SK-N-SH (cell line): Measurements from ENCODE around the gene NOP16. TPM values are rescaled to one million over a fixed set of nuclear protein-coding genes. Genes with fewer than 3 reads are reported as not detected.

Experiments used
- CTCF ChIA-PET: fragments of 300-600, 350-600 bp; formaldehyde crosslinking; extraction: SDS; loops from one replicate; lab custom pipeline; 2021; lab: Yijun Ruan, JAX
- POLR2A ChIA-PET: fragments of 350-600 bp; sonication (Branson Sonifier 250); formaldehyde crosslinking; extraction: SDS; loops from one replicate; lab custom pipeline; 2020; ENCODE audit warnings: antibody characterized with exemption, inconsistent platforms; lab: Yijun Ruan, JAX
- DNase-seq: peaks from one replicate; pipeline ENCODE4 v3.0.0; 2012
- H2AFZ ChIP-seq: fragments of 200-600 bp; sonication (generic); 2 replicates; pipeline ENCODE4 v1.8.1; 2016; ENCODE audit warnings: antibody characterized with exemption, mild to moderate bottlenecking, low read depth
- H3F3A ChIP-seq: fragments of 200-600 bp; sonication (generic); replicated peaks from 2 replicates; pipeline ENCODE3; 2016; ENCODE audit warnings: antibody characterized with exemption, mild to moderate bottlenecking; ENCODE audit not compliant: insufficient read depth
- H3K27ac ChIP-seq, 2 experiments: fragments of 200-500 bp in 1 of 2; fragments of 200-600 bp in 1 of 2; sonication (Bioruptor generic) in 1 of 2; sonication (generic), shearing (Covaris generic) in 1 of 2; 2 replicates each; pipeline versions ENCODE4 v1.5.1 to v1.6.1; 2014 to 2016; ENCODE audit warnings: low read depth in 2 of 2, inconsistent platforms in 1 of 2, low read length in 1 of 2, mild to moderate bottlenecking in 1 of 2, mixed read lengths in 1 of 2
- H3K27me3 ChIP-seq: fragments of 200-600 bp; sonication (generic), shearing (Covaris generic); 2 replicates; pipeline ENCODE4 v1.6.1; 2016; ENCODE audit warnings: mixed run types; ENCODE audit not compliant: insufficient read depth
- H3K36me3 ChIP-seq, 2 experiments: fragments of 200-500 bp in 1 of 2; fragments of 200-600 bp in 1 of 2; sonication (Bioruptor generic) in 1 of 2; sonication (generic) in 1 of 2; replicated peaks in 1 of 2; 2 replicates each; pipeline versions ENCODE3 to v1.5.1; 2014 to 2016; ENCODE audit warnings: low read length in 1 of 2, mild to moderate bottlenecking in 1 of 2; ENCODE audit not compliant: insufficient read depth in 2 of 2, control insufficient read depth in 1 of 2
- H3K4me1 ChIP-seq, 2 experiments: fragments of 200-500 bp in 1 of 2; fragments of 200-600 bp in 1 of 2; sonication (Bioruptor generic) in 1 of 2; sonication (generic), shearing (Covaris generic) in 1 of 2; 2 replicates each; pipeline versions ENCODE4 v1.5.1 to v1.6.1; 2014 to 2016; ENCODE audit warnings: low read depth in 1 of 2, low read length in 1 of 2, mixed run types in 1 of 2; ENCODE audit not compliant: insufficient read depth in 2 of 2, control insufficient read depth in 1 of 2
- H3K4me2 ChIP-seq: fragments of 200-600 bp; sonication (generic), shearing (Covaris generic); 2 replicates; pipeline ENCODE4 v1.6.1; 2017; ENCODE audit warnings: mixed run types
- H3K4me3 ChIP-seq, 2 experiments: fragments of 200-500 bp in 1 of 2; fragments of 200-600 bp in 1 of 2; sonication (Bioruptor generic) in 1 of 2; sonication (generic), shearing (Covaris generic) in 1 of 2; 2 replicates each; pipeline versions ENCODE4 v1.5.1 to v1.8.1; 2014 to 2016; ENCODE audit warnings: low read depth in 2 of 2, inconsistent platforms in 1 of 2, low read length in 1 of 2, mild to moderate bottlenecking in 1 of 2, mixed read lengths in 1 of 2, moderate library complexity in 1 of 2
- H3K79me2 ChIP-seq: fragments of 200-600 bp; sonication (generic); 2 replicates; pipeline ENCODE4 v1.8.1; 2017; ENCODE audit warnings: mild to moderate bottlenecking; ENCODE audit not compliant: insufficient read depth
- H3K9ac ChIP-seq: fragments of 200-600 bp; sonication (generic); 2 replicates; pipeline ENCODE4 v1.6.1; 2017; ENCODE audit warnings: mixed run types
- H3K9me2 ChIP-seq: fragments of 200-600 bp; sonication (generic); 2 replicates; pipeline ENCODE4 v1.6.1; 2017; ENCODE audit warnings: mixed run types
- H3K9me3 ChIP-seq: fragments of 200-600 bp; sonication (generic); 2 replicates; pipeline ENCODE4 v1.6.1; 2017; ENCODE audit warnings: mixed run types, mild to moderate bottlenecking, moderate library complexity
- H4K20me1 ChIP-seq: fragments of 200-600 bp; sonication (generic); 2 replicates; pipeline ENCODE4 v1.6.1; 2017; ENCODE audit warnings: mild to moderate bottlenecking, mixed run types; ENCODE audit not compliant: insufficient read depth
- EP300 ChIP-seq, 2 experiments: IDR thresholded peaks; 2 replicates each; pipeline versions ENCODE4 v1.4.0 to v1.6.1; 2012; ENCODE audit warnings: borderline replicate concordance in 1 of 2, low read depth in 1 of 2, low read length in 1 of 2
- EZH2phosphoT487 ChIP-seq: fragments of 200-600 bp; sonication (generic); IDR thresholded peaks from 2 replicates; pipeline ENCODE4 v1.6.1; 2017; ENCODE audit warnings: low read depth, mixed run types, mild to moderate bottlenecking, antibody characterized with exemption, moderate library complexity, borderline replicate concordance
- FOSL2 ChIP-seq: IDR thresholded peaks from 2 replicates; pipeline ENCODE4 v1.4.0; 2012; ENCODE audit warnings: low read depth, mild to moderate bottlenecking, moderate library complexity, borderline replicate concordance
- FOXJ3 ChIP-seq: sonication (generic); formaldehyde crosslinking; IDR thresholded peaks from 2 replicates; pipeline ENCODE4 v1.5.1; 2020; ENCODE audit warnings: mild to moderate bottlenecking, missing genetic modification reagents
- GABPA ChIP-seq: IDR thresholded peaks from 2 replicates; pipeline ENCODE4 v1.4.0; 2012; ENCODE audit warnings: low read depth, mild to moderate bottlenecking
- GATA2 ChIP-seq: sonication (generic); formaldehyde crosslinking; IDR thresholded peaks from 2 replicates; pipeline ENCODE4 v1.5.0; 2020; ENCODE audit warnings: mild to moderate bottlenecking, missing genetic modification reagents
- RAD21 ChIP-seq: IDR thresholded peaks from 2 replicates; pipeline ENCODE4 v1.6.1; 2012; ENCODE audit warnings: mild to moderate bottlenecking, low read length
- RCOR1 ChIP-seq: fragments of 150-350 bp; IDR thresholded peaks from 2 replicates; pipeline ENCODE4 v1.6.1; 2017; ENCODE audit warnings: antibody characterized with exemption, low read length
- RFX5 ChIP-seq: IDR thresholded peaks from 2 replicates; pipeline ENCODE4 v1.6.1; 2012; ENCODE audit warnings: mild to moderate bottlenecking, improper control_type of control experiment, low read length
- SIN3A ChIP-seq: IDR thresholded peaks from 2 replicates; pipeline ENCODE4 v1.6.1; 2012; ENCODE audit warnings: low read depth, mild to moderate bottlenecking, low read length, moderate library complexity, borderline replicate concordance
- SMC3 ChIP-seq: IDR thresholded peaks from 2 replicates; pipeline ENCODE4 v1.6.1; 2012; ENCODE audit warnings: low read depth, low read length, improper control_type of control experiment
- TAF1 ChIP-seq: IDR thresholded peaks from 2 replicates; pipeline ENCODE4 v1.6.1; 2012; ENCODE audit warnings: low read depth, mild to moderate bottlenecking, low read length, moderate library complexity, borderline replicate concordance
- TCF12 ChIP-seq: IDR thresholded peaks from 2 replicates; pipeline ENCODE4 v1.4.0; 2012
- TEAD4 ChIP-seq: IDR thresholded peaks from 2 replicates; pipeline ENCODE4 v1.4.0; 2012; ENCODE audit warnings: mild to moderate bottlenecking, borderline replicate concordance; ENCODE audit not compliant: insufficient read depth
- YY1 ChIP-seq: IDR thresholded peaks from 2 replicates; pipeline ENCODE4 v1.4.0; 2012; ENCODE audit warnings: low read depth, mild to moderate bottlenecking
- WGBS: methylation state at CpG from one replicate; pipeline ENCODE4 v1.1.6; 2017; ENCODE audit warnings: low lambda C conversion rate; 5-methylcytosine and 5-hydroxymethylcytosine counted together
- polyA plus RNA-seq, 3 experiments: library from polyadenylated mRNA; depleted of rRNA; stranded (reverse); fragments of >200 nt; gene quantifications; 2 replicates each; pipeline ENCODE4 v1.2.3, GENCODE V29; 2012
- TF ChIP-seq, protein P1 (sequence below): IDR thresholded peaks from 2 replicates; pipeline ENCODE4 v1.4.0; 2012; ENCODE audit warnings: low read depth, borderline replicate concordance
- TF ChIP-seq, protein P2 (sequence below): IDR thresholded peaks from 2 replicates; pipeline ENCODE4 v1.6.1; 2012; ENCODE audit warnings: mild to moderate bottlenecking, low read depth, low read length, moderate library complexity

Gene NOP16
- polyA plus RNA-seq, 1 of the 3 experiments (the other 2 are of a cell fraction) = 158 TPM

DNA sequence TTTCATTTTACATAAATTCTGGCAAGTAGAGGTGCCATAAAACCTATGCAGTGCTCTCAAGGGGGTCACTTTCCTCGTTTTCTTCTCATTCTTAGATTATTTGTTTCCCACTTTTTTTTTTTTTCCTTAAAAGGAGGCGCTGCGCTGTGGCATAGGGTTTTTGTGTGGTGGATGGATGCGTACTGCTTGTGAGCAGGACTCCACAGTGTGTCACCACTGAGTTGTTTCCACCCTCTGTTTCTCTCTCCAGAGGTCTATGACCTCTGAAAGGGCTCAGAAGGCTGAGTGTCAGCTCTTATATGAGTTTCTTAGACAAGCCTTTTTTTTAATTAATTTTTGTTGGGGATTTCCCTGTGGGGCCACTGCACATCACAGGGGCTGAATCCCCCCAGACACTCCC is 41.6 kb upstream of the NOP16 start:
- Histone ChIP-seq H2AFZ (no peak overlapping the region), H3K9me3 (no peaks in the 10 kb centered on the region), H3F3A (no peaks in the 10 kb centered on the region), H3K79me2 (no peaks in the 10 kb centered on the region), H3K9me2 (no peaks in the 10 kb centered on the region), H3K4me3 (no peak overlapping the region), H3K9ac (no peak overlapping the region), H3K4me1 (no peaks in the 10 kb centered on the region), H3K27ac (no peak overlapping the region), H3K36me3 (no peaks in the 10 kb centered on the region), H4K20me1 (no peaks in the 10 kb centered on the region), H3K4me2 (no peak overlapping the region), H3K27me3 (no peaks in the 10 kb centered on the region; the same call in 1 of the 2 replicates)
- DNase-seq = no peak
- WGBS = 69% methylated on average over 4 of the region's 4 CpGs
- ChIA-PET POLR2A (no interaction called here), CTCF (interaction anchor here (1.5 to 3.4 kb wide), 2 partner anchors 14 to 18 kb away, joined by 4 to 15 read pairs; partner anchors contain the start of genes CLTB and FAF2)
- TF ChIP-seq FOXJ3 (CRISPR knock-in tag) (no peak), TAF1 (no peak), SMC3 (no peak), SIN3A (no peak), TEAD4 (no peak), YY1 (no peak), FOSL2 (no peak), GABPA (no peak), RAD21 (no peak), RFX5 (no peak), RCOR1 (no peak), EZH2phosphoT487 (no peak), GATA2 (CRISPR knock-in tag) (no peak), TCF12 (no peak), EP300 (IDR thresholded peaks at IDR 0.05; ENCODE audit: borderline replicate concordance in 1 of 2, low read depth in 1 of 2, low read length in 1 of 2) (no peak)
- TF ChIP-seq, protein P1, sequence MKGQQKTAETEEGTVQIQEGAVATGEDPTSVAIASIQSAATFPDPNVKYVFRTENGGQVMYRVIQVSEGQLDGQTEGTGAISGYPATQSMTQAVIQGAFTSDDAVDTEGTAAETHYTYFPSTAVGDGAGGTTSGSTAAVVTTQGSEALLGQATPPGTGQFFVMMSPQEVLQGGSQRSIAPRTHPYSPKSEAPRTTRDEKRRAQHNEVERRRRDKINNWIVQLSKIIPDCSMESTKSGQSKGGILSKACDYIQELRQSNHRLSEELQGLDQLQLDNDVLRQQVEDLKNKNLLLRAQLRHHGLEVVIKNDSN = no peak
- TF ChIP-seq, protein P2, sequence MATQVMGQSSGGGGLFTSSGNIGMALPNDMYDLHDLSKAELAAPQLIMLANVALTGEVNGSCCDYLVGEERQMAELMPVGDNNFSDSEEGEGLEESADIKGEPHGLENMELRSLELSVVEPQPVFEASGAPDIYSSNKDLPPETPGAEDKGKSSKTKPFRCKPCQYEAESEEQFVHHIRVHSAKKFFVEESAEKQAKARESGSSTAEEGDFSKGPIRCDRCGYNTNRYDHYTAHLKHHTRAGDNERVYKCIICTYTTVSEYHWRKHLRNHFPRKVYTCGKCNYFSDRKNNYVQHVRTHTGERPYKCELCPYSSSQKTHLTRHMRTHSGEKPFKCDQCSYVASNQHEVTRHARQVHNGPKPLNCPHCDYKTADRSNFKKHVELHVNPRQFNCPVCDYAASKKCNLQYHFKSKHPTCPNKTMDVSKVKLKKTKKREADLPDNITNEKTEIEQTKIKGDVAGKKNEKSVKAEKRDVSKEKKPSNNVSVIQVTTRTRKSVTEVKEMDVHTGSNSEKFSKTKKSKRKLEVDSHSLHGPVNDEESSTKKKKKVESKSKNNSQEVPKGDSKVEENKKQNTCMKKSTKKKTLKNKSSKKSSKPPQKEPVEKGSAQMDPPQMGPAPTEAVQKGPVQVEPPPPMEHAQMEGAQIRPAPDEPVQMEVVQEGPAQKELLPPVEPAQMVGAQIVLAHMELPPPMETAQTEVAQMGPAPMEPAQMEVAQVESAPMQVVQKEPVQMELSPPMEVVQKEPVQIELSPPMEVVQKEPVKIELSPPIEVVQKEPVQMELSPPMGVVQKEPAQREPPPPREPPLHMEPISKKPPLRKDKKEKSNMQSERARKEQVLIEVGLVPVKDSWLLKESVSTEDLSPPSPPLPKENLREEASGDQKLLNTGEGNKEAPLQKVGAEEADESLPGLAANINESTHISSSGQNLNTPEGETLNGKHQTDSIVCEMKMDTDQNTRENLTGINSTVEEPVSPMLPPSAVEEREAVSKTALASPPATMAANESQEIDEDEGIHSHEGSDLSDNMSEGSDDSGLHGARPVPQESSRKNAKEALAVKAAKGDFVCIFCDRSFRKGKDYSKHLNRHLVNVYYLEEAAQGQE = no peak
